Neural progenitor cell (in vitro differentiated cells): Measurements from ENCODE around the gene SCYGR1.

ENCODE experiments used
- EZH2 ChIP-seq: fragments of 200-600 bp; sonication (generic); IDR thresholded peaks from 2 replicates; pipeline ENCODE4 v1.6.1; 2017; ENCODE audit warnings: antibody characterized with exemption, mild to moderate bottlenecking, moderate library complexity
- EZH2phosphoT487 ChIP-seq: fragments of 200-600 bp; sonication (generic); IDR thresholded peaks from 2 replicates; pipeline ENCODE4 v1.6.1; 2017; ENCODE audit warnings: antibody characterized with exemption
- TF ChIP-seq, protein P1 (sequence below): fragments of 200-600 bp; sonication (generic); IDR thresholded peaks from 2 replicates; pipeline ENCODE4 v1.5.1; 2017; ENCODE audit warnings: antibody characterized with exemption, mild to moderate bottlenecking

DNA sequence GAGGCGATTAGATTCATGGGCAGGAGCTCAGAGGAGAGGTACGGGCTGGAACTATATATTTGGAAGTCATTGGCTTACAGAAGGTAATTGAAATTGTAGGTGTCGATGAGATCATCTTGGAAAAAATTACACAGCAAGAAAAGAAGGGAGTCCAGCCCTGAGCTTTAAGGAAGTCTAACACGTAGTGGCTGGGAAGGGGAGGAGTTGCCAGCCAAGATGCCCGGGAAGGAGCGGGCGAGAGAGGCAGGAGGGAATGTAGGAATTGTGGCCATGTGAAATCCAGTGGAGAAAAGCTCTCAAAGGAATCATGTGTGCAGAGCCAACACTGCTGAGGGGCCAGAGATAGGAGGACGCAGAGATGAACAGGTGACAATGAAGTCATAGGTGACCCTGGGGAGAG, 25.6 kb upstream of the SCYGR1 start:
- TF ChIP-seq, protein P1, sequence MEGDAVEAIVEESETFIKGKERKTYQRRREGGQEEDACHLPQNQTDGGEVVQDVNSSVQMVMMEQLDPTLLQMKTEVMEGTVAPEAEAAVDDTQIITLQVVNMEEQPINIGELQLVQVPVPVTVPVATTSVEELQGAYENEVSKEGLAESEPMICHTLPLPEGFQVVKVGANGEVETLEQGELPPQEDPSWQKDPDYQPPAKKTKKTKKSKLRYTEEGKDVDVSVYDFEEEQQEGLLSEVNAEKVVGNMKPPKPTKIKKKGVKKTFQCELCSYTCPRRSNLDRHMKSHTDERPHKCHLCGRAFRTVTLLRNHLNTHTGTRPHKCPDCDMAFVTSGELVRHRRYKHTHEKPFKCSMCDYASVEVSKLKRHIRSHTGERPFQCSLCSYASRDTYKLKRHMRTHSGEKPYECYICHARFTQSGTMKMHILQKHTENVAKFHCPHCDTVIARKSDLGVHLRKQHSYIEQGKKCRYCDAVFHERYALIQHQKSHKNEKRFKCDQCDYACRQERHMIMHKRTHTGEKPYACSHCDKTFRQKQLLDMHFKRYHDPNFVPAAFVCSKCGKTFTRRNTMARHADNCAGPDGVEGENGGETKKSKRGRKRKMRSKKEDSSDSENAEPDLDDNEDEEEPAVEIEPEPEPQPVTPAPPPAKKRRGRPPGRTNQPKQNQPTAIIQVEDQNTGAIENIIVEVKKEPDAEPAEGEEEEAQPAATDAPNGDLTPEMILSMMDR = no peak
- TF ChIP-seq EZH2 (no peak), EZH2phosphoT487 (no peak)
